SK-N-SH treated with all-trans-retinoic acid at 6 μM for 48 hours (cell line): ENCODE measurements around the gene KCNIP4.

Experiments used
- ARNTL ChIP-seq: fragments of 450-650 bp; formaldehyde crosslinking; IDR thresholded peaks from 2 replicates; pipeline ENCODE4 v1.5.0; 2020; ENCODE audit warnings: low read depth, mild to moderate bottlenecking, moderate library complexity, borderline replicate concordance
- BACH2 ChIP-seq: fragments of 250-450 bp; sonication (Bioruptor Pico); IDR thresholded peaks from 2 replicates; pipeline ENCODE4 v1.9.0; 2021; ENCODE audit warnings: mild to moderate bottlenecking, borderline replicate concordance
- GLIS3 ChIP-seq: fragments of 250-450 bp; sonication (Bioruptor Pico); IDR thresholded peaks from 2 replicates; pipeline ENCODE4 v1.5.0; 2020; ENCODE audit warnings: mild to moderate bottlenecking, moderate library complexity
- PATZ1 ChIP-seq: fragments of 250-450 bp; sonication (Bioruptor Pico); IDR thresholded peaks from 2 replicates; pipeline ENCODE4 v1.8.0; 2020; ENCODE audit warnings: mild to moderate bottlenecking, moderate library complexity, borderline replicate concordance
- POU6F1 ChIP-seq: fragments of 250-450 bp; sonication (Bioruptor Pico); IDR thresholded peaks from 2 replicates; pipeline ENCODE4 v1.8.0; 2021; ENCODE audit warnings: low read depth, mild to moderate bottlenecking, moderate library complexity, borderline replicate concordance
- PPARA ChIP-seq: fragments of 250-450 bp; sonication (Bioruptor Pico); IDR thresholded peaks from 2 replicates; pipeline ENCODE4 v1.5.0; 2020; ENCODE audit warnings: mild to moderate bottlenecking, borderline replicate concordance
- SNAI2 ChIP-seq: fragments of 250-450 bp; sonication (Bioruptor Pico); IDR thresholded peaks from 2 replicates; pipeline ENCODE4 v1.5.0; 2020; ENCODE audit warnings: mild to moderate bottlenecking, moderate library complexity
- TOX ChIP-seq: fragments of 250-450 bp; sonication (Bioruptor Pico); IDR thresholded peaks from 2 replicates; pipeline ENCODE4 v1.8.0; 2021; ENCODE audit warnings: mild to moderate bottlenecking, moderate library complexity, borderline replicate concordance
- ZC3H10 ChIP-seq: fragments of 250-450 bp; sonication (Bioruptor Pico); IDR thresholded peaks from 2 replicates; pipeline ENCODE4 v1.5.1; 2021; ENCODE audit warnings: mild to moderate bottlenecking, moderate library complexity
- ZFP30 ChIP-seq: fragments of 450-650 bp; formaldehyde crosslinking; IDR thresholded peaks from 2 replicates; pipeline ENCODE4 v1.5.0; 2022; ENCODE audit warnings: mild to moderate bottlenecking, moderate library complexity
- ZNF565 ChIP-seq: fragments of 450-650 bp; formaldehyde crosslinking; conservative IDR thresholded peaks from 2 replicates; pipeline ENCODE4 v1.5.0; 2020; ENCODE audit warnings: low read depth, mild to moderate bottlenecking, moderate library complexity

- TF ChIP-seq PATZ1 (CRISPR knock-in tag) (no peak), POU6F1 (CRISPR knock-in tag) (no peak), PPARA (CRISPR knock-in tag) (no peak), ZFP30 (CRISPR knock-in tag) (no peak), ZNF565 (CRISPR knock-in tag) (no peak), SNAI2 (CRISPR knock-in tag) (no peak), GLIS3 (no peak), ARNTL (CRISPR knock-in tag) (no peak), TOX (CRISPR knock-in tag) (no peak), ZC3H10 (CRISPR knock-in tag) (no peak), BACH2 (CRISPR knock-in tag) (no peak)
Measured at GRCh38 chr4:21410372-21410771, 538.2 kb downstream of the KCNIP4 start.
